C4-2B (cell line): ENCODE results near the gene TTLL1.

Source experiments
- H3K27ac ChIP-seq: fragments of 450-650 bp; 2 replicates; pipeline ENCODE4 v1.5.1; 2017
- CTCF ChIP-seq: fragments of 450-650 bp; conservative IDR thresholded peaks from 2 replicates; pipeline ENCODE4 v1.5.1; 2017; ENCODE audit warnings: mild to moderate bottlenecking
- ZFX ChIP-seq: fragments of 450-650 bp; IDR thresholded peaks from 2 replicates; pipeline ENCODE4 v1.6.1; 2017

TTLL1 gene

DNA sequence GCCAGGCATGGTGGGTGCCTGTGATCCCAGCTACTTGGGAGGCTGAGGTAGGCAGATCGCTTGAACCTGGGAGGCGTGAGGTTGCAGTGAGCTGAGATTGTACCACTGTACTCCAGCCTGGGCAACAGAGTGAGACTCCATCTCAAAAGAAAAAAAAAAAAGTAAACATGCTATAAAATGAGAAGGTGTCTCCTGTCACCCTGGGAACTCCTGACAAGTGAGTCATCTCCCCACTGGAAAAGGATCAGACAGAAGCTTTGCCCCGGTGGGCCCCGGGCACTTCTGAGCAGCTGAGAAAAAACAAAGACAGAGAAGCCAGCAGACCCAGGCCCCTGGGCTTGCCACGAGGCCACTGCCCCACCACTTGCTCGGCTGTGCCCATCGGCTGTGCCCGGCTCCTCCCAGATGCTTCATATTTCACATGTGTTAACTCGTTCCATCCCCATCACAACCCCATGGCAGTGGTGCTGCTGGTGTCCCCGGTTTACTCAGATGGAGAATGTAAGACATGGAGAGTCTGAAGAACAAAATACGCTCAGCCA, 22.3 kb downstream of the TTLL1 start:
- TF ChIP-seq CTCF, result no peak
- no peak for TF ChIP-seq ZFX

DNA sequence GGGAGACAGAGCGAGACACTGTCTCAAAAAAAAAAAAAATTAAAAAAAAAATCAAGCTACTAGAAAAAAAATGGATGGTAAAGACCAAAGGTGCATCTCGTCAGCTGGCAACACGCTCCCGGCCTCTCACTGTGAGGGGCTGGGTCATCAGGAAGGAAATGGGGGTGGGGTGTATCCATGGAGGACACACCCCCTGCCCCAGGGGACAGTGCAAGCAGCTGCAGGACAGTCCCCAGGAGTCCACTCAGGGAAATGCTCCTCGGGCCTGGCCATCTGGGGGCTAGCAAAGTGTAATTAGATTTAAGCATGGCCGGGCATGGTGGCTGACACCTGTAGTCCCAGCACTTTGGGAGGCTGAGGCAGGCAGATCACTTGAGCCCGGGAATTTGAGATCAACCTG, 23.1 kb downstream of the TTLL1 start:
- H3K27ac ChIP-seq, result no peak overlapping the region
- no peak for TF ChIP-seq CTCF

More for the DNA sequence above, 22.3 kb downstream of the TTLL1 start:
- H3K27ac ChIP-seq, result no peak overlapping the region

GRCh38 chr22:43060183-43060582, 29.0 kb downstream of the TTLL1 start:
- no peak overlapping the region for H3K27ac ChIP-seq
- TF ChIP-seq CTCF (peak; percentile 87), ZFX (no peak)

- TF ChIP-seq ZFX (no peak), CTCF (no peak)
- no peak overlapping the region for H3K27ac ChIP-seq
These were observed 31.6 kb downstream of the TTLL1 start for GRCh38 chr22:43057641-43058040.

- peak; percentile 61 for TF ChIP-seq CTCF
- no peak for TF ChIP-seq ZFX
These were observed 36.0 kb downstream of the TTLL1 start for GRCh38 chr22:43053176-43053575.

DNA sequence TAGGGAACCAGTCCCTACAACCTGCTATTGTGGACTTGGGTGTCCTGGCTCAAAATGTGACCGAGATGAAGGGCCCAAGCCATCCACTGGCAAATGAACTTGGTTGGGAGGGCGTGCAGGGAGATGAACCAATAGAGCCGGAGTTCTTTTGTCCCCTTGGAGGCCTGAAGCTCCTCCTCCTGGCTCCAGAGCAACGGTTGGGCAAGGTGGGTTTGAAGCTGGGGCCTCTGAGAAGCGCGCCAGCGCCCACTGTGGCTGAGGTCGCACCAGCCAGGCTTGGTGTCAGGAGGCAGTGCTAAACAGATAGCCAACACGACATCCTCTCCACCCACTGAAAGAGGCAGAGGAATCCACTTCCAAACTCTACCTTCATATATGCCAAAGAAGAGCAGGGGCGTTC, 38.2 kb downstream of the TTLL1 start:
- H3K27ac ChIP-seq, result no peak overlapping the region
- TF ChIP-seq CTCF, result no peak
- no peak for TF ChIP-seq ZFX

More at GRCh38 chr22:43053176-43053575, 36.0 kb downstream of the TTLL1 start:
- H3K27ac ChIP-seq, result no peak overlapping the region

DNA sequence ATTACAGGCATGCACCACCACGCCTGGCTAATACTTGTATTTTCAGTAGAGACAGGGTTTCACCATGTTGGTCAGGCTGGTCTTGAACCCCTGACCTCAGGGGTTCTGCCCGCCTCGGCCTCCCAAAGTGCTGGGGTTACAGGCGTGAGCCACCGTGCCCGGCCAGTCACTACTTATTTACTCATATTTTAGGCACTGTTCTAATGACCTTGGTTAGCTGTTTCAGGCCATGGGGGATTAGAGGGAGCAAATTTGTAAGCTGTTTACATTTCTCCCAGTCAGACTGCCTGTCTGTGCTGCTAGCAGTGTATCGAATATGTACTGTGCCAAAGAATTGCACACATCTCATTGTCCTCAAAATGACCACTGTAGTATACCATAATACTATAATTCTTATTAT, 41.6 kb downstream of the TTLL1 start:
- no peak overlapping the region for H3K27ac ChIP-seq
- TF ChIP-seq CTCF (no peak), ZFX (no peak)
